ENCODE measurements around the gene RRAGC.

- TF ChIP-seq TAF1 (IDR thresholded peaks at IDR 0.05; ENCODE audit: low read depth), result no peak
- TF ChIP-seq, protein P1, sequence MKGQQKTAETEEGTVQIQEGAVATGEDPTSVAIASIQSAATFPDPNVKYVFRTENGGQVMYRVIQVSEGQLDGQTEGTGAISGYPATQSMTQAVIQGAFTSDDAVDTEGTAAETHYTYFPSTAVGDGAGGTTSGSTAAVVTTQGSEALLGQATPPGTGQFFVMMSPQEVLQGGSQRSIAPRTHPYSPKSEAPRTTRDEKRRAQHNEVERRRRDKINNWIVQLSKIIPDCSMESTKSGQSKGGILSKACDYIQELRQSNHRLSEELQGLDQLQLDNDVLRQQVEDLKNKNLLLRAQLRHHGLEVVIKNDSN (IDR thresholded peaks at IDR 0.05), result no peak
- TF ChIP-seq NFIC (IDR thresholded peaks at IDR 0.05), result no peak
- no peak for TF ChIP-seq MAX (IDR thresholded peaks at IDR 0.05)
- no peak for TF ChIP-seq YY1 (IDR thresholded peaks at IDR 0.05; ENCODE audit: low read depth)
- TF ChIP-seq CEBPB (IDR thresholded peaks at IDR 0.05), result no peak
- TF ChIP-seq, protein P2, sequence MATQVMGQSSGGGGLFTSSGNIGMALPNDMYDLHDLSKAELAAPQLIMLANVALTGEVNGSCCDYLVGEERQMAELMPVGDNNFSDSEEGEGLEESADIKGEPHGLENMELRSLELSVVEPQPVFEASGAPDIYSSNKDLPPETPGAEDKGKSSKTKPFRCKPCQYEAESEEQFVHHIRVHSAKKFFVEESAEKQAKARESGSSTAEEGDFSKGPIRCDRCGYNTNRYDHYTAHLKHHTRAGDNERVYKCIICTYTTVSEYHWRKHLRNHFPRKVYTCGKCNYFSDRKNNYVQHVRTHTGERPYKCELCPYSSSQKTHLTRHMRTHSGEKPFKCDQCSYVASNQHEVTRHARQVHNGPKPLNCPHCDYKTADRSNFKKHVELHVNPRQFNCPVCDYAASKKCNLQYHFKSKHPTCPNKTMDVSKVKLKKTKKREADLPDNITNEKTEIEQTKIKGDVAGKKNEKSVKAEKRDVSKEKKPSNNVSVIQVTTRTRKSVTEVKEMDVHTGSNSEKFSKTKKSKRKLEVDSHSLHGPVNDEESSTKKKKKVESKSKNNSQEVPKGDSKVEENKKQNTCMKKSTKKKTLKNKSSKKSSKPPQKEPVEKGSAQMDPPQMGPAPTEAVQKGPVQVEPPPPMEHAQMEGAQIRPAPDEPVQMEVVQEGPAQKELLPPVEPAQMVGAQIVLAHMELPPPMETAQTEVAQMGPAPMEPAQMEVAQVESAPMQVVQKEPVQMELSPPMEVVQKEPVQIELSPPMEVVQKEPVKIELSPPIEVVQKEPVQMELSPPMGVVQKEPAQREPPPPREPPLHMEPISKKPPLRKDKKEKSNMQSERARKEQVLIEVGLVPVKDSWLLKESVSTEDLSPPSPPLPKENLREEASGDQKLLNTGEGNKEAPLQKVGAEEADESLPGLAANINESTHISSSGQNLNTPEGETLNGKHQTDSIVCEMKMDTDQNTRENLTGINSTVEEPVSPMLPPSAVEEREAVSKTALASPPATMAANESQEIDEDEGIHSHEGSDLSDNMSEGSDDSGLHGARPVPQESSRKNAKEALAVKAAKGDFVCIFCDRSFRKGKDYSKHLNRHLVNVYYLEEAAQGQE (IDR thresholded peaks at IDR 0.05; ENCODE audit: low read depth), result no peak
- TF ChIP-seq EP300 (IDR thresholded peaks at IDR 0.05; ENCODE audit: borderline replicate concordance), result no peak
These were observed 12.9 kb upstream of the RRAGC start for GRCh38 chr1:38872401-38873026.

Measured in Ishikawa (cell line).